H9 (cell line): ENCODE data around the gene SYS1. TPM values are rescaled to one million over a fixed set of nuclear protein-coding genes. Genes with fewer than 3 reads are reported as not detected.
A peak's percentile ranks its signal among the peaks of the same experiment; 100 is the strongest.

Source experiments
- DNase-seq: peaks from one replicate; pipeline ENCODE4 v3.0.0-alpha.2; 2017
- H2AFZ ChIP-seq: one replicate; pipeline ENCODE4 v1.6.1; 2013; ENCODE audit warnings: mild to moderate bottlenecking, low read length, control low read depth, moderate library complexity
- H2AK5ac ChIP-seq: 2 replicates; pipeline ENCODE4 v1.6.1; 2013; ENCODE audit warnings: low read length, control low read depth, mixed read lengths; ENCODE audit not compliant: insufficient read length
- H2BK120ac ChIP-seq: one replicate; pipeline ENCODE4 v1.6.1; 2013; ENCODE audit warnings: low read depth, mild to moderate bottlenecking, low read length, control low read depth, inconsistent platforms; ENCODE audit not compliant: poor library complexity, severe bottlenecking
- H2BK12ac ChIP-seq: 2 replicates; pipeline ENCODE4 v1.6.1; 2013; ENCODE audit warnings: low read length, control low read depth, mixed read lengths, low read depth; ENCODE audit not compliant: insufficient read length
- H2BK15ac ChIP-seq: 2 replicates; pipeline ENCODE4 v1.6.1; 2013; ENCODE audit warnings: low read depth, low read length, control low read depth
- H2BK20ac ChIP-seq: one replicate; pipeline ENCODE4 v1.6.1; 2013; ENCODE audit warnings: low read depth, mild to moderate bottlenecking, low read length, control low read depth, inconsistent platforms; ENCODE audit not compliant: poor library complexity, severe bottlenecking
- H2BK5ac ChIP-seq: 2 replicates; pipeline ENCODE4 v1.6.1; 2013; ENCODE audit warnings: low read length, control low read depth, mixed read lengths; ENCODE audit not compliant: insufficient read length
- H3K14ac ChIP-seq: 2 replicates; pipeline ENCODE4 v1.6.1; 2013; ENCODE audit warnings: low read length, control low read depth; ENCODE audit not compliant: insufficient read depth
- H3K18ac ChIP-seq: 2 replicates; pipeline ENCODE4 v1.6.1; 2013; ENCODE audit warnings: low read depth, mild to moderate bottlenecking, mixed read lengths, low read length, control low read depth; ENCODE audit not compliant: insufficient read length
- H3K23ac ChIP-seq: 2 replicates; pipeline ENCODE4 v1.6.1; 2013; ENCODE audit warnings: low read length, control low read depth, mixed read lengths, low read depth; ENCODE audit not compliant: insufficient read length
- H3K23me2 ChIP-seq: 2 replicates; pipeline ENCODE4 v1.6.1; 2013; ENCODE audit warnings: low read depth, mild to moderate bottlenecking, mixed read lengths, low read length, control low read depth; ENCODE audit not compliant: insufficient read length, poor library complexity, severe bottlenecking
- H3K27ac ChIP-seq: 2 replicates; pipeline ENCODE4 v1.5.1; 2013; ENCODE audit warnings: low read length, control low read depth, mixed read lengths, low read depth; ENCODE audit not compliant: insufficient read length
- H3K27me3 ChIP-seq: 2 replicates; pipeline ENCODE4 v1.6.1; 2013; ENCODE audit warnings: low read length, control low read depth, inconsistent platforms; ENCODE audit not compliant: insufficient read depth
- H3K4ac ChIP-seq: 2 replicates; pipeline ENCODE4 v1.6.1; 2013; ENCODE audit warnings: low read depth, mild to moderate bottlenecking, control low read depth, inconsistent platforms, low read length, moderate library complexity
- H3K4me1 ChIP-seq: 2 replicates; pipeline ENCODE4 v1.6.1; 2013; ENCODE audit warnings: low read length, control low read depth, inconsistent platforms; ENCODE audit not compliant: insufficient read depth
- H3K4me2 ChIP-seq: 2 replicates; pipeline ENCODE4 v1.6.1; 2013; ENCODE audit warnings: low read length, control low read depth, mixed read lengths; ENCODE audit not compliant: insufficient read length, insufficient read depth
- H3K56ac ChIP-seq: 2 replicates; pipeline ENCODE4 v1.6.1; 2013; ENCODE audit warnings: low read depth, mild to moderate bottlenecking, mixed read lengths, low read length, control low read depth; ENCODE audit not compliant: insufficient read length
- H3K79me1 ChIP-seq: 2 replicates; pipeline ENCODE4 v1.6.1; 2013; ENCODE audit warnings: low read depth, mild to moderate bottlenecking, moderate library complexity, low read length, control low read depth, inconsistent platforms; ENCODE audit not compliant: insufficient read depth, poor library complexity, severe bottlenecking
- H3K79me2 ChIP-seq: 2 replicates; pipeline ENCODE4 v1.6.1; 2013; ENCODE audit warnings: low read length, control low read depth, inconsistent platforms; ENCODE audit not compliant: insufficient read depth
- H3K9ac ChIP-seq: 2 replicates; pipeline ENCODE4 v1.6.1; 2013; ENCODE audit warnings: low read length, control low read depth, mixed read lengths; ENCODE audit not compliant: insufficient read length; ENCODE audit errors: extremely low read depth
- H3K9me3 ChIP-seq: one replicate; pipeline ENCODE4 v1.6.1; 2013; ENCODE audit warnings: low read depth, low read length, inconsistent platforms; ENCODE audit not compliant: control insufficient read depth
- H3T11ph ChIP-seq: one replicate; pipeline ENCODE4 v1.6.1; 2013; ENCODE audit warnings: mild to moderate bottlenecking, low read length, control low read depth, inconsistent platforms
- H4K20me1 ChIP-seq: one replicate; pipeline ENCODE4 v1.6.1; 2013; ENCODE audit not compliant: control insufficient read depth, insufficient read length, insufficient read depth
- H4K5ac ChIP-seq: 2 replicates; pipeline ENCODE4 v1.6.1; 2013; ENCODE audit warnings: low read depth, mild to moderate bottlenecking, mixed read lengths, low read length, control low read depth; ENCODE audit not compliant: insufficient read length
- H4K8ac ChIP-seq: replicated peaks from 2 replicates; pipeline ENCODE4 v1.6.1; 2013; ENCODE audit warnings: low read length, control low read depth, mixed read lengths, low read depth; ENCODE audit not compliant: insufficient read length
- H4K91ac ChIP-seq: 2 replicates; pipeline ENCODE4 v1.6.1; 2013; ENCODE audit warnings: low read depth, mild to moderate bottlenecking, moderate library complexity, mixed read lengths, low read length, control low read depth; ENCODE audit not compliant: insufficient read length
- H3K27ac Mint-ChIP-seq, 3 experiments: 2 replicates in 2 of 3; 3 replicates in 1 of 3; pipeline ENCODE4 v1.8.0; 2020 to 2021; ENCODE audit warnings: mixed read lengths in 3 of 3, mild to moderate bottlenecking in 1 of 3, moderate library complexity in 1 of 3
- H3K27me3 Mint-ChIP-seq: 2 replicates; pipeline ENCODE4 v1.8.0; 2021; ENCODE audit warnings: low read depth, mild to moderate bottlenecking, moderate library complexity, mixed read lengths
- H3K36me3 Mint-ChIP-seq, 3 experiments: 2 replicates in 2 of 3; 3 replicates in 1 of 3; pipeline ENCODE4 v1.8.0; 2020 to 2021; ENCODE audit warnings: low read depth in 3 of 3, mixed read lengths in 3 of 3; ENCODE audit not compliant: insufficient read depth in 1 of 3
- H3K4me1 Mint-ChIP-seq, 2 experiments: 2 replicates each; pipeline ENCODE4 v1.8.0; 2020; ENCODE audit warnings: mixed read lengths in 2 of 2
- H3K4me3 Mint-ChIP-seq, 2 experiments: 2 replicates in 1 of 2; 3 replicates in 1 of 2; pipeline ENCODE4 v1.8.0; 2020 to 2021; ENCODE audit warnings: mild to moderate bottlenecking in 2 of 2, mixed read lengths in 2 of 2, moderate library complexity in 1 of 2
- H3K9me3 Mint-ChIP-seq, 2 experiments: 2 replicates in 1 of 2; 3 replicates in 1 of 2; pipeline ENCODE4 v1.8.0; 2020; ENCODE audit warnings: mild to moderate bottlenecking in 2 of 2, mixed read lengths in 2 of 2, moderate library complexity in 1 of 2
- CTCF ChIP-seq: fragments of 200-600 bp; sonication (generic); conservative IDR thresholded peaks from 3 replicates; pipeline ENCODE4 v1.8.0; 2021; ENCODE audit warnings: antibody characterized with exemption, mild to moderate bottlenecking
- WGBS: extraction: QIAGEN DNeasy Blood & Tissue Kit; methylation state at CpG from one replicate; pipeline ENCODE4 v1.1.7; 2013; ENCODE audit warnings: missing lambda C conversion rate, low lambda C conversion rate, mixed read lengths; ENCODE audit not compliant: insufficient read length; ENCODE audit errors: extremely low coverage; 5-methylcytosine and 5-hydroxymethylcytosine counted together
- total RNA-seq: library from RNA; stranded (reverse); gene quantifications from 2 replicates; pipeline ENCODE4 v1.2.1, GENCODE V29; 2021

SYS1 gene
- total RNA-seq, 1 experiment from 2014 or later, result 21.0 TPM

- Mint-ChIP-seq H3K4me3 (no peak overlapping the region), H3K4me1 (peaks cover 3 to 11% of the 10 kb centered on the region in 2 experiments), H3K36me3 (peaks cover 11 to 61% (median 59%) of the 10 kb centered on the region in 3 experiments; a peak in 6 of 7 replicates), H3K9me3 (no peaks in the 10 kb centered on the region), H3K27ac (peak overlapping the region in 1 of 3 experiments; percentile 56; a peak in 2 of 7 replicates), H3K27me3 (no peaks in the 10 kb centered on the region)
- no peak for TF ChIP-seq CTCF
- no peak overlapping the region for H3K9ac ChIP-seq
- H3K14ac ChIP-seq, result no peak overlapping the region
- no peak overlapping the region for H3K4ac ChIP-seq
- H3K27ac ChIP-seq, result no peak overlapping the region
- H2AFZ ChIP-seq, result no peak overlapping the region
- no peak overlapping the region for H3K18ac ChIP-seq
- no peak overlapping the region for H4K5ac ChIP-seq
- WGBS, result no CpG with 5 or more reads among the region's 3 CpGs
- no peak overlapping the region for H3T11ph ChIP-seq
- H3K79me2 ChIP-seq, result no peaks in the 10 kb centered on the region
- H2BK5ac ChIP-seq, result no peak overlapping the region
- no peak overlapping the region for H3K23ac ChIP-seq
- no peak overlapping the region for H4K8ac ChIP-seq
- no peak for DNase-seq
- no peaks in the 10 kb centered on the region for H3K9me3 ChIP-seq
- H3K27me3 ChIP-seq, result no peaks in the 10 kb centered on the region
- H4K91ac ChIP-seq, result no peak overlapping the region
- H2BK20ac ChIP-seq, result no peak overlapping the region
- no peaks in the 10 kb centered on the region for H3K23me2 ChIP-seq
- no peaks in the 10 kb centered on the region for H3K79me1 ChIP-seq
- H3K4me1 ChIP-seq, result no peaks in the 10 kb centered on the region
- H3K56ac ChIP-seq, result no peak overlapping the region
- H2BK120ac ChIP-seq, result no peak overlapping the region
- H4K20me1 ChIP-seq, result no peaks in the 10 kb centered on the region
- H3K4me2 ChIP-seq, result no peak overlapping the region
- H2BK15ac ChIP-seq, result no peak overlapping the region
- no peak overlapping the region for H2BK12ac ChIP-seq
- H2AK5ac ChIP-seq, result no peak overlapping the region
These were observed 32.5 kb upstream of the SYS1 start for GRCh38 chr20:45330476-45330875.
